Measurements from ENCODE around the gene LTBP1.

The LTBP1 gene

GRCh38 chr2:33343387-33343895 is 396.7 kb downstream of the LTBP1 start:
- Histone ChIP-seq H3K9ac (ENCODE audit: low read length) (no peak overlapping the region), H3K36me3 (ENCODE audit: control insufficient read depth in 1 of 2, insufficient read depth in 2 of 2, low read depth in 1 of 2, low read length in 2 of 2) (peaks cover 0 to 33% of the 10 kb centered on the region in 2 experiments), H3K27me3 (ENCODE audit: control insufficient read depth in 1 of 2, insufficient read depth in 1 of 2, low read length in 2 of 2) (no peaks in the 10 kb centered on the region), H3K4me2 (ENCODE audit: low read length, poor library complexity, severe bottlenecking) (no peak overlapping the region), H4K91ac (ENCODE audit: low read length) (no peak overlapping the region), H3K14ac (ENCODE audit: low read length in 2 of 2) (no peak overlapping the region), H3K79me1 (replicated peaks; ENCODE audit: low read length, poor library complexity, severe bottlenecking) (no peaks in the 10 kb centered on the region), H3K4me3 (ENCODE audit: insufficient read depth in 1 of 2, low read depth in 1 of 2, low read length in 2 of 2) (no peak overlapping the region), H3K18ac (ENCODE audit: low read depth in 1 of 2, low read length in 2 of 2) (no peak overlapping the region), H3K23ac (ENCODE audit: low read length in 2 of 2) (no peak overlapping the region), H2BK5ac (ENCODE audit: low read depth, low read length, poor library complexity, severe bottlenecking) (no peak overlapping the region), H3K4me1 (ENCODE audit: control insufficient read depth, insufficient read depth, low read depth, low read length) (no peaks in the 10 kb centered on the region), H2BK15ac (ENCODE audit: low read depth, poor library complexity, severe bottlenecking) (no peak overlapping the region), H2BK12ac (ENCODE audit: low read length in 2 of 2) (no peak overlapping the region), H4K8ac (ENCODE audit: low read length) (no peak overlapping the region), H3K27ac (ENCODE audit: low read length, poor library complexity, severe bottlenecking) (no peak overlapping the region), H2AK5ac (ENCODE audit: low read length, severe bottlenecking) (no peak overlapping the region), H3K4ac (ENCODE audit: low read depth in 1 of 2, low read length in 2 of 2) (no peak overlapping the region), H2BK120ac (ENCODE audit: low read depth, low read length) (no peak overlapping the region), H2AFZ (ENCODE audit: low read depth, low read length) (no peak overlapping the region), H3K9me3 (ENCODE audit: control insufficient read depth, low read length) (peaks cover 1% of the 10 kb centered on the region)
- DNase-seq, result no peak
- 95% methylated on average over 1 of the region's 3 CpGs for WGBS

GRCh38 chr2:33344230-33344629 is 397.5 kb downstream of the LTBP1 start:
- Histone ChIP-seq H3K18ac (ENCODE audit: low read depth in 1 of 2, low read length in 2 of 2) (no peak overlapping the region), H3K23ac (ENCODE audit: low read length in 2 of 2) (no peak overlapping the region), H3K79me1 (replicated peaks; ENCODE audit: low read length, poor library complexity, severe bottlenecking) (no peaks in the 10 kb centered on the region), H2BK15ac (ENCODE audit: low read depth, poor library complexity, severe bottlenecking) (no peak overlapping the region), H2AFZ (ENCODE audit: low read depth, low read length) (no peak overlapping the region), H3K36me3 (ENCODE audit: control insufficient read depth in 1 of 2, insufficient read depth in 2 of 2, low read depth in 1 of 2, low read length in 2 of 2) (peaks cover 0 to 39% of the 10 kb centered on the region in 2 experiments), H4K91ac (ENCODE audit: low read length) (no peak overlapping the region), H2AK5ac (ENCODE audit: low read length, severe bottlenecking) (no peak overlapping the region), H3K4me3 (ENCODE audit: insufficient read depth in 1 of 2, low read depth in 1 of 2, low read length in 2 of 2) (no peak overlapping the region), H2BK12ac (ENCODE audit: low read length in 2 of 2) (no peak overlapping the region), H2BK5ac (ENCODE audit: low read depth, low read length, poor library complexity, severe bottlenecking) (no peak overlapping the region), H3K9me3 (ENCODE audit: control insufficient read depth, low read length) (peaks cover 5% of the 10 kb centered on the region), H3K9ac (ENCODE audit: low read length) (no peak overlapping the region), H3K27me3 (ENCODE audit: control insufficient read depth in 1 of 2, insufficient read depth in 1 of 2, low read length in 2 of 2) (no peaks in the 10 kb centered on the region), H4K8ac (ENCODE audit: low read length) (no peak overlapping the region), H3K4me2 (ENCODE audit: low read length, poor library complexity, severe bottlenecking) (no peak overlapping the region), H2BK120ac (ENCODE audit: low read depth, low read length) (no peak overlapping the region), H3K27ac (ENCODE audit: low read length, poor library complexity, severe bottlenecking) (no peak overlapping the region), H3K14ac (ENCODE audit: low read length in 2 of 2) (no peak overlapping the region), H3K4me1 (ENCODE audit: control insufficient read depth, insufficient read depth, low read depth, low read length) (no peaks in the 10 kb centered on the region), H3K4ac (ENCODE audit: low read depth in 1 of 2, low read length in 2 of 2) (no peak overlapping the region)
- WGBS, result 91% methylated on average over 3 of the region's 3 CpGs
- no peak for DNase-seq

- Histone ChIP-seq H3K4ac (ENCODE audit: low read depth in 1 of 2, low read length in 2 of 2) (no peak overlapping the region), H4K91ac (ENCODE audit: low read length) (no peak overlapping the region), H4K8ac (ENCODE audit: low read length) (no peak overlapping the region), H2BK120ac (ENCODE audit: low read depth, low read length) (no peak overlapping the region), H2BK5ac (ENCODE audit: low read depth, low read length, poor library complexity, severe bottlenecking) (no peak overlapping the region), H3K4me1 (ENCODE audit: control insufficient read depth, insufficient read depth, low read depth, low read length) (no peaks in the 10 kb centered on the region), H3K9ac (ENCODE audit: low read length) (no peak overlapping the region), H3K4me2 (ENCODE audit: low read length, poor library complexity, severe bottlenecking) (no peak overlapping the region), H3K36me3 (ENCODE audit: control insufficient read depth in 1 of 2, insufficient read depth in 2 of 2, low read depth in 1 of 2, low read length in 2 of 2) (peaks cover 0 to 60% of the 10 kb centered on the region in 2 experiments), H2BK15ac (ENCODE audit: low read depth, poor library complexity, severe bottlenecking) (no peak overlapping the region), H3K4me3 (ENCODE audit: insufficient read depth in 1 of 2, low read depth in 1 of 2, low read length in 2 of 2) (no peak overlapping the region), H2BK12ac (ENCODE audit: low read length in 2 of 2) (no peak overlapping the region), H3K27me3 (ENCODE audit: control insufficient read depth in 1 of 2, insufficient read depth in 1 of 2, low read length in 2 of 2) (no peaks in the 10 kb centered on the region), H3K9me3 (ENCODE audit: control insufficient read depth, low read length) (peaks cover 5% of the 10 kb centered on the region), H3K79me1 (replicated peaks; ENCODE audit: low read length, poor library complexity, severe bottlenecking) (no peaks in the 10 kb centered on the region), H3K27ac (ENCODE audit: low read length, poor library complexity, severe bottlenecking) (no peak overlapping the region), H3K23ac (ENCODE audit: low read length in 2 of 2) (no peak overlapping the region), H3K18ac (ENCODE audit: low read depth in 1 of 2, low read length in 2 of 2) (no peak overlapping the region), H2AK5ac (ENCODE audit: low read length, severe bottlenecking) (no peak overlapping the region), H3K14ac (ENCODE audit: low read length in 2 of 2) (no peak overlapping the region), H2AFZ (ENCODE audit: low read depth, low read length) (no peak overlapping the region)
- no peak for DNase-seq
- 100% methylated on average over 2 of the region's 3 CpGs for WGBS
Observed at GRCh38 chr2:33347856-33348255, 401.1 kb downstream of the LTBP1 start.

GRCh38 chr2:33350632-33351031 is 403.9 kb downstream of the LTBP1 start:
- Histone ChIP-seq H3K4me3 (ENCODE audit: insufficient read depth in 1 of 2, low read depth in 1 of 2, low read length in 2 of 2) (no peak overlapping the region), H4K8ac (ENCODE audit: low read length) (no peak overlapping the region), H3K27ac (ENCODE audit: low read length, poor library complexity, severe bottlenecking) (no peak overlapping the region), H3K9me3 (ENCODE audit: control insufficient read depth, low read length) (peaks cover 8% of the 10 kb centered on the region), H3K4me1 (ENCODE audit: control insufficient read depth, insufficient read depth, low read depth, low read length) (no peaks in the 10 kb centered on the region), H3K23ac (ENCODE audit: low read length in 2 of 2) (no peak overlapping the region), H2AK5ac (ENCODE audit: low read length, severe bottlenecking) (no peak overlapping the region), H3K9ac (ENCODE audit: low read length) (no peak overlapping the region), H2AFZ (ENCODE audit: low read depth, low read length) (no peak overlapping the region), H2BK15ac (ENCODE audit: low read depth, poor library complexity, severe bottlenecking) (no peak overlapping the region), H3K27me3 (ENCODE audit: control insufficient read depth in 1 of 2, insufficient read depth in 1 of 2, low read length in 2 of 2) (no peaks in the 10 kb centered on the region), H3K4ac (ENCODE audit: low read depth in 1 of 2, low read length in 2 of 2) (no peak overlapping the region), H2BK120ac (ENCODE audit: low read depth, low read length) (no peak overlapping the region), H3K4me2 (ENCODE audit: low read length, poor library complexity, severe bottlenecking) (no peak overlapping the region), H3K14ac (ENCODE audit: low read length in 2 of 2) (no peak overlapping the region), H2BK12ac (ENCODE audit: low read length in 2 of 2) (no peak overlapping the region), H3K79me1 (replicated peaks; ENCODE audit: low read length, poor library complexity, severe bottlenecking) (no peaks in the 10 kb centered on the region), H2BK5ac (ENCODE audit: low read depth, low read length, poor library complexity, severe bottlenecking) (no peak overlapping the region), H3K36me3 (ENCODE audit: control insufficient read depth in 1 of 2, insufficient read depth in 2 of 2, low read depth in 1 of 2, low read length in 2 of 2) (peaks cover 0 to 66% of the 10 kb centered on the region in 2 experiments), H4K91ac (ENCODE audit: low read length) (no peak overlapping the region), H3K18ac (ENCODE audit: low read depth in 1 of 2, low read length in 2 of 2) (no peak overlapping the region)
- no peak for DNase-seq
